NCI-H82 (cell line): Measurements from ENCODE around the gene TRIM8.

ENCODE experiments used
- DNase-seq: peaks from one replicate; lab custom pipeline; 2025; lab: John Stamatoyannopoulos, UW

The TRIM8 gene

GRCh38 chr10:102644066-102644645, at the start of gene TRIM8:
Gene TRIM8, plus strand, starts transcription at chr10:102644479. Its CDS starts 139 bp downstream, at chr10:102644618.
- DNase-seq: peak; percentile 64

- DNase-seq: no peak
These were observed 49.0 kb upstream of the TRIM8 start for GRCh38 chr10:102595293-102595692.

GRCh38 chr10:102595897-102596296, 48.4 kb upstream of the TRIM8 start:
- no peak for DNase-seq

- DNase-seq: peak; percentile 83
These were observed 47.7 kb upstream of the TRIM8 start for GRCh38 chr10:102596506-102596971.

GRCh38 chr10:102597131-102597991, 46.9 kb upstream of the TRIM8 start:
- DNase-seq: no peak

GRCh38 chr10:102598243-102598642, 46.0 kb upstream of the TRIM8 start:
- DNase-seq: no peak

GRCh38 chr10:102599565-102600327, 44.5 kb upstream of the TRIM8 start:
- no peak for DNase-seq

GRCh38 chr10:102600816-102601215, 43.5 kb upstream of the TRIM8 start:
- DNase-seq: no peak

- no peak for DNase-seq
These were observed 42.6 kb upstream of the TRIM8 start for GRCh38 chr10:102601639-102602038.

GRCh38 chr10:102602272-102603045, 41.8 kb upstream of the TRIM8 start:
- no peak for DNase-seq

- DNase-seq: no peak
These were observed 40.3 kb upstream of the TRIM8 start for GRCh38 chr10:102603946-102604345.

- no peak for DNase-seq
These were observed 39.8 kb upstream of the TRIM8 start for GRCh38 chr10:102604439-102604841.

- no peak for DNase-seq
These were observed 38.6 kb upstream of the TRIM8 start for GRCh38 chr10:102605712-102606111.

GRCh38 chr10:102608487-102608886, 35.8 kb upstream of the TRIM8 start:
- DNase-seq: no peak

- DNase-seq: no peak
These were observed 33.8 kb upstream of the TRIM8 start for GRCh38 chr10:102610441-102610887.

- DNase-seq: no peak
These were observed 32.7 kb upstream of the TRIM8 start for GRCh38 chr10:102611514-102612087.

- DNase-seq: no peak
These were observed 31.4 kb upstream of the TRIM8 start for GRCh38 chr10:102612964-102613275.

GRCh38 chr10:102613286-102613685, 31.0 kb upstream of the TRIM8 start:
- no peak for DNase-seq

GRCh38 chr10:102613785-102614184, 30.5 kb upstream of the TRIM8 start:
- no peak for DNase-seq

- no peak for DNase-seq
These were observed 29.4 kb upstream of the TRIM8 start for GRCh38 chr10:102614888-102615287.

GRCh38 chr10:102615361-102615760, 28.9 kb upstream of the TRIM8 start:
- peak; percentile 61 for DNase-seq
